DOHH2 (cell line): Measurements from ENCODE around the gene C19orf73.

Experiments used
- EZH2phosphoT487 ChIP-seq: fragments of 200-600 bp; sonication (generic); IDR thresholded peaks from 2 replicates; pipeline ENCODE4 v1.6.1; 2017; ENCODE audit warnings: borderline replicate concordance, mild to moderate bottlenecking, antibody characterized with exemption, low read length, moderate library complexity, mixed read lengths
- TF ChIP-seq, protein P1 (sequence below): fragments of 200-600 bp; sonication (generic); IDR thresholded peaks from one replicate; pipeline ENCODE4 v1.5.1; 2014; ENCODE audit warnings: antibody characterized with exemption, mild to moderate bottlenecking, low read depth, low read length; ENCODE audit not compliant: poor library complexity, severe bottlenecking

DNA sequence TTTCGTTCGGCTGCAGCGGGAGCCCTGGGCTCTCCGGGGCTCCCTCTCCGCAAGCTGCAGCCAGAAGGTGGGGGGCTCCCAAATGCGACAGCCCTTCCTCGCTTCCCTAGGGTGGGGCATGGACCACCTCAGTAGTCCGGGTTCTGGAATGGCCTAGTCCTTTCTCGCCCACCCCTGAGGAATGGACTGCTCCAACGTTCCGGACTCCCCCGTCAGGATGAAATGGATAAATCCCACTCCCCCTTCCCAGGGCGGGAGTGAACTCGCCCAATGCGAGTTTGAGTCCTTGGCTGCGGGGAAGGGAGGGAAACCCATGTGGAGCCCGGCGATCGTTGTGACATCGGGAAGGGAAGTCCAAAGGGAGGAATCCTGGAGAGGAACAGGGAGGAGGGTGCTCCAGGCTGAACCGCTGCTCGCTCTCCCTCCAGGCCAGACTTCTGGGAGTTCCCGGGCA lies 30.7 kb upstream of the C19orf73 start:
- TF ChIP-seq, protein P1, sequence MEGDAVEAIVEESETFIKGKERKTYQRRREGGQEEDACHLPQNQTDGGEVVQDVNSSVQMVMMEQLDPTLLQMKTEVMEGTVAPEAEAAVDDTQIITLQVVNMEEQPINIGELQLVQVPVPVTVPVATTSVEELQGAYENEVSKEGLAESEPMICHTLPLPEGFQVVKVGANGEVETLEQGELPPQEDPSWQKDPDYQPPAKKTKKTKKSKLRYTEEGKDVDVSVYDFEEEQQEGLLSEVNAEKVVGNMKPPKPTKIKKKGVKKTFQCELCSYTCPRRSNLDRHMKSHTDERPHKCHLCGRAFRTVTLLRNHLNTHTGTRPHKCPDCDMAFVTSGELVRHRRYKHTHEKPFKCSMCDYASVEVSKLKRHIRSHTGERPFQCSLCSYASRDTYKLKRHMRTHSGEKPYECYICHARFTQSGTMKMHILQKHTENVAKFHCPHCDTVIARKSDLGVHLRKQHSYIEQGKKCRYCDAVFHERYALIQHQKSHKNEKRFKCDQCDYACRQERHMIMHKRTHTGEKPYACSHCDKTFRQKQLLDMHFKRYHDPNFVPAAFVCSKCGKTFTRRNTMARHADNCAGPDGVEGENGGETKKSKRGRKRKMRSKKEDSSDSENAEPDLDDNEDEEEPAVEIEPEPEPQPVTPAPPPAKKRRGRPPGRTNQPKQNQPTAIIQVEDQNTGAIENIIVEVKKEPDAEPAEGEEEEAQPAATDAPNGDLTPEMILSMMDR: no peak
- no peak for TF ChIP-seq EZH2phosphoT487
